ENCODE data around the gene AP4B1. TPM values are rescaled to one million over a fixed set of nuclear protein-coding genes. Genes with fewer than 3 reads are reported as not detected.

The AP4B1 gene
- total and polyA plus RNA-seq, 2 of the 13 experiments (the other 11 are each of a cell fraction or from before 2014, with no cell fraction given), result 8.5 to 12.0 TPM

GRCh38 chr1:113928941-113929749, 24.5 kb upstream of the AP4B1 start, which contains the start of gene HIPK1 (continued):
- TF ChIP-seq, protein P1, sequence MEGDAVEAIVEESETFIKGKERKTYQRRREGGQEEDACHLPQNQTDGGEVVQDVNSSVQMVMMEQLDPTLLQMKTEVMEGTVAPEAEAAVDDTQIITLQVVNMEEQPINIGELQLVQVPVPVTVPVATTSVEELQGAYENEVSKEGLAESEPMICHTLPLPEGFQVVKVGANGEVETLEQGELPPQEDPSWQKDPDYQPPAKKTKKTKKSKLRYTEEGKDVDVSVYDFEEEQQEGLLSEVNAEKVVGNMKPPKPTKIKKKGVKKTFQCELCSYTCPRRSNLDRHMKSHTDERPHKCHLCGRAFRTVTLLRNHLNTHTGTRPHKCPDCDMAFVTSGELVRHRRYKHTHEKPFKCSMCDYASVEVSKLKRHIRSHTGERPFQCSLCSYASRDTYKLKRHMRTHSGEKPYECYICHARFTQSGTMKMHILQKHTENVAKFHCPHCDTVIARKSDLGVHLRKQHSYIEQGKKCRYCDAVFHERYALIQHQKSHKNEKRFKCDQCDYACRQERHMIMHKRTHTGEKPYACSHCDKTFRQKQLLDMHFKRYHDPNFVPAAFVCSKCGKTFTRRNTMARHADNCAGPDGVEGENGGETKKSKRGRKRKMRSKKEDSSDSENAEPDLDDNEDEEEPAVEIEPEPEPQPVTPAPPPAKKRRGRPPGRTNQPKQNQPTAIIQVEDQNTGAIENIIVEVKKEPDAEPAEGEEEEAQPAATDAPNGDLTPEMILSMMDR (CRISPR knock-in tag; IDR thresholded peaks at IDR 0.05), result no peak
- 0 out of 2 replicates have a peak, but pooled peaks have one; percentile 78 for TF ChIP-seq HOXD1 (CRISPR knock-in tag; IDR thresholded peaks at IDR 0.05)
- TF ChIP-seq ZNF883 (CRISPR knock-in tag; IDR thresholded peaks at IDR 0.05; ENCODE audit: not compliant biosample characterization), result no peak
- TF ChIP-seq NFKBIZ (CRISPR knock-in tag; IDR thresholded peaks at IDR 0.05), result peak; percentile 13; the same call in 1 of the 2 replicates
- TF ChIP-seq PHB2 (IDR thresholded peaks at IDR 0.05; ENCODE audit: partially characterized antibody), result no peak
- TF ChIP-seq ZNF468 (CRISPR knock-in tag; IDR thresholded peaks at IDR 0.05), result no peak
- TF ChIP-seq PLRG1 (conservative IDR thresholded peaks at IDR 0.05), result no peak
- TF ChIP-seq, protein P2, sequence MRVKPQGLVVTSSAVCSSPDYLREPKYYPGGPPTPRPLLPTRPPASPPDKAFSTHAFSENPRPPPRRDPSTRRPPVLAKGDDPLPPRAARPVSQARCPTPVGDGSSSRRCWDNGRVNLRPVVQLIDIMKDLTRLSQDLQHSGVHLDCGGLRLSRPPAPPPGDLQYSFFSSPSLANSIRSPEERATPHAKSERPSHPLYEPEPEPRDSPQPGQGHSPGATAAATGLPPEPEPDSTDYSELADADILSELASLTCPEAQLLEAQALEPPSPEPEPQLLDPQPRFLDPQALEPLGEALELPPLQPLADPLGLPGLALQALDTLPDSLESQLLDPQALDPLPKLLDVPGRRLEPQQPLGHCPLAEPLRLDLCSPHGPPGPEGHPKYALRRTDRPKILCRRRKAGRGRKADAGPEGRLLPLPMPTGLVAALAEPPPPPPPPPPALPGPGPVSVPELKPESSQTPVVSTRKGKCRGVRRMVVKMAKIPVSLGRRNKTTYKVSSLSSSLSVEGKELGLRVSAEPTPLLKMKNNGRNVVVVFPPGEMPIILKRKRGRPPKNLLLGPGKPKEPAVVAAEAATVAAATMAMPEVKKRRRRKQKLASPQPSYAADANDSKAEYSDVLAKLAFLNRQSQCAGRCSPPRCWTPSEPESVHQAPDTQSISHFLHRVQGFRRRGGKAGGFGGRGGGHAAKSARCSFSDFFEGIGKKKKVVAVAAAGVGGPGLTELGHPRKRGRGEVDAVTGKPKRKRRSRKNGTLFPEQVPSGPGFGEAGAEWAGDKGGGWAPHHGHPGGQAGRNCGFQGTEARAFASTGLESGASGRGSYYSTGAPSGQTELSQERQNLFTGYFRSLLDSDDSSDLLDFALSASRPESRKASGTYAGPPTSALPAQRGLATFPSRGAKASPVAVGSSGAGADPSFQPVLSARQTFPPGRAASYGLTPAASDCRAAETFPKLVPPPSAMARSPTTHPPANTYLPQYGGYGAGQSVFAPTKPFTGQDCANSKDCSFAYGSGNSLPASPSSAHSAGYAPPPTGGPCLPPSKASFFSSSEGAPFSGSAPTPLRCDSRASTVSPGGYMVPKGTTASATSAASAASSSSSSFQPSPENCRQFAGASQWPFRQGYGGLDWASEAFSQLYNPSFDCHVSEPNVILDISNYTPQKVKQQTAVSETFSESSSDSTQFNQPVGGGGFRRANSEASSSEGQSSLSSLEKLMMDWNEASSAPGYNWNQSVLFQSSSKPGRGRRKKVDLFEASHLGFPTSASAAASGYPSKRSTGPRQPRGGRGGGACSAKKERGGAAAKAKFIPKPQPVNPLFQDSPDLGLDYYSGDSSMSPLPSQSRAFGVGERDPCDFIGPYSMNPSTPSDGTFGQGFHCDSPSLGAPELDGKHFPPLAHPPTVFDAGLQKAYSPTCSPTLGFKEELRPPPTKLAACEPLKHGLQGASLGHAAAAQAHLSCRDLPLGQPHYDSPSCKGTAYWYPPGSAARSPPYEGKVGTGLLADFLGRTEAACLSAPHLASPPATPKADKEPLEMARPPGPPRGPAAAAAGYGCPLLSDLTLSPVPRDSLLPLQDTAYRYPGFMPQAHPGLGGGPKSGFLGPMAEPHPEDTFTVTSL (CRISPR knock-in tag; IDR thresholded peaks at IDR 0.05; ENCODE audit: borderline replicate concordance), result no peak; the same call in 1 of the 2 replicates
- TF ChIP-seq MLX (CRISPR knock-in tag; IDR thresholded peaks at IDR 0.05), result peak; percentile 94
- TF ChIP-seq SYNCRIP (IDR thresholded peaks at IDR 0.05; ENCODE audit: insufficient read depth, low read depth, low read length), result no peak
- TF ChIP-seq HOXA5 (CRISPR knock-in tag; IDR thresholded peaks at IDR 0.05), result peak; percentile 85
- TF ChIP-seq ZNF724P (CRISPR knock-in tag; IDR thresholded peaks at IDR 0.05; ENCODE audit: borderline replicate concordance), result peak; percentile 79; the same call in 1 of the 2 replicates
- TF ChIP-seq ZNF672 (CRISPR knock-in tag; IDR thresholded peaks at IDR 0.05), result no peak
- TF ChIP-seq MXD3 (CRISPR knock-in tag; IDR thresholded peaks at IDR 0.05), result no peak
- TF ChIP-seq SAP130 (CRISPR knock-in tag; IDR thresholded peaks at IDR 0.05; ENCODE audit: low read depth), result peak; percentile 97
- TF ChIP-seq ZBTB33 (CRISPR knock-in tag; IDR thresholded peaks at IDR 0.05), result peak; percentile 30; the same call in 1 of the 2 replicates
- peak; percentile 70; the same call in 1 of the 2 replicates for TF ChIP-seq KDM5B (CRISPR knock-in tag; IDR thresholded peaks at IDR 0.05; ENCODE audit: borderline replicate concordance)
- no peak for TF ChIP-seq ZNF326 (CRISPR knock-in tag; IDR thresholded peaks at IDR 0.05; ENCODE audit: borderline replicate concordance)
- peak; percentile 72; the same call in 1 of the 2 replicates for TF ChIP-seq ZNF367 (CRISPR knock-in tag; IDR thresholded peaks at IDR 0.05; ENCODE audit: borderline replicate concordance)

Measured in HepG2 (cell line).